GM12864 (cell line): Measurements from ENCODE around the gene MMP8.
"Not testable (repeated sequence)": the region's sequence is repeated elsewhere in the genome, so short reads cannot be mapped to it uniquely, and the experiment has no call there.

ENCODE experiments used
- DNase-seq: peaks from one replicate; pipeline ENCODE4 v3.0.0-alpha.2; 2011; ENCODE audit warnings: low read depth
- H3K4me3 ChIP-seq: 2 replicates; pipeline ENCODE4 v1.5.1; 2011; ENCODE audit warnings: mild to moderate bottlenecking, low read depth, low read length, control low read depth
- CTCF ChIP-seq: IDR thresholded peaks from 2 replicates; pipeline ENCODE4 v1.5.1; 2011; ENCODE audit warnings: low read depth, mild to moderate bottlenecking, moderate library complexity, low read length, control low read depth, inconsistent platforms; ENCODE audit errors: missing control alignments

MMP8 gene

GRCh38 chr11:102761646-102762238 is 37.0 kb upstream of the MMP8 start:
- no peak overlapping the region for H3K4me3 ChIP-seq
- DNase-seq, result no peak
- TF ChIP-seq CTCF, result no peak

- TF ChIP-seq CTCF, result no peak
- no peak for DNase-seq
- H3K4me3 ChIP-seq, result no peak overlapping the region
Measured at GRCh38 chr11:102760344-102761035, 35.7 kb upstream of the MMP8 start.

- TF ChIP-seq CTCF, result no peak
- DNase-seq, result no peak
Measured at GRCh38 chr11:102757823-102758549, 33.2 kb upstream of the MMP8 start.

DNA sequence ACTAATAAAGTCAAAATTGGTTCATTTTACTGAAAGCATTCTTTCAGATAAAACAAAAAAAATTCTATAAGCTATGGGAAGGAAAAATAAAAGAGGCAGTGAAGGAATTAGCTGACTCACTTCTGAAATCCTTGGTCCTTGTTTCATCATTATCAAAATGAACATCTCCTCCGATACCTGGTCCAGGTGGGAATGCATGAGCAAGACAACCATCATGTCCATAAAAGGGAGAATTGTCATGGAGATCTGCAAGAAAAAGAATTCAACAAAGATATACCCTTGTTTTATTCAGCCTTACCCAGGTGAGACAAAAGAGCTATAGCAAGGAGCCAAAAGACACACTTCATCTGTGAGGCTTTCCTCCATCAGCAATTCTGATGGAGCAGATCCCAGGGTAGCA is 28.5 kb upstream of the MMP8 start:
- H3K4me3 ChIP-seq, result no peak overlapping the region
- TF ChIP-seq CTCF, result no peak

More at GRCh38 chr11:102757823-102758549, 33.2 kb upstream of the MMP8 start:
- no peak overlapping the region for H3K4me3 ChIP-seq

GRCh38 chr11:102751673-102752072 is 26.9 kb upstream of the MMP8 start:
- no peak overlapping the region for H3K4me3 ChIP-seq
- no peak for TF ChIP-seq CTCF
- no peak for DNase-seq

More for the DNA sequence above, 28.5 kb upstream of the MMP8 start:
- no peak for DNase-seq

DNA sequence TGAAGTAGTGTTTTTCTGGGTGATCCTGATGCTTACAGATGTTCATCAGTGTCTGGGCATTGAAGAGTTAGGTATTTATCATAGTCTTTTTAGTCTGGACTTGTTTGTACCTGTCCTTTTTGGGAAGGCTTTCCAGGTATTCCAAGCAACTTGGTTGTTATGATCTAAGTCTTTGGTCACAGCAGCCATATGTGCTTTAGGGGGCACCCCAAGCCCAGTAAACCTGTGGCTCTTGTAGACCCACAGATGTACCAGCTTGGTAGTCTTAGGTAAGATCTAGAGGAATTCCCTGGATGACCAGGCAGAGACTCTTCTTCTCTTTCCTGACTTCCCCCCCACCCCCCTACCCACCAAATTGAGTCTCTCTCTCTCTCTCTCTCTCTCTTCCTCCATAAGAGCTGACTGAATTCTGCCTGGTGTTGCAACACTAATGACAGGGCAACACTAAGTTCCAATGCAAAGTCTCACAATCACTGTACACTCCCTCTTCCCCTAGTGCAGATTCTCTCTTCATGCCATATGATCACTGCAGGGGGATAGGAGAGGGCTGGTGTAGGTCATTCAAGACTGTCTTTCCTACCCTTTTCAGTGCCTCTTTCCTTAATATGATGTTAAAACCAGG is 24.5 kb upstream of the MMP8 start:
- no peak for TF ChIP-seq CTCF
- no peak overlapping the region for H3K4me3 ChIP-seq
- DNase-seq, result no peak

DNA sequence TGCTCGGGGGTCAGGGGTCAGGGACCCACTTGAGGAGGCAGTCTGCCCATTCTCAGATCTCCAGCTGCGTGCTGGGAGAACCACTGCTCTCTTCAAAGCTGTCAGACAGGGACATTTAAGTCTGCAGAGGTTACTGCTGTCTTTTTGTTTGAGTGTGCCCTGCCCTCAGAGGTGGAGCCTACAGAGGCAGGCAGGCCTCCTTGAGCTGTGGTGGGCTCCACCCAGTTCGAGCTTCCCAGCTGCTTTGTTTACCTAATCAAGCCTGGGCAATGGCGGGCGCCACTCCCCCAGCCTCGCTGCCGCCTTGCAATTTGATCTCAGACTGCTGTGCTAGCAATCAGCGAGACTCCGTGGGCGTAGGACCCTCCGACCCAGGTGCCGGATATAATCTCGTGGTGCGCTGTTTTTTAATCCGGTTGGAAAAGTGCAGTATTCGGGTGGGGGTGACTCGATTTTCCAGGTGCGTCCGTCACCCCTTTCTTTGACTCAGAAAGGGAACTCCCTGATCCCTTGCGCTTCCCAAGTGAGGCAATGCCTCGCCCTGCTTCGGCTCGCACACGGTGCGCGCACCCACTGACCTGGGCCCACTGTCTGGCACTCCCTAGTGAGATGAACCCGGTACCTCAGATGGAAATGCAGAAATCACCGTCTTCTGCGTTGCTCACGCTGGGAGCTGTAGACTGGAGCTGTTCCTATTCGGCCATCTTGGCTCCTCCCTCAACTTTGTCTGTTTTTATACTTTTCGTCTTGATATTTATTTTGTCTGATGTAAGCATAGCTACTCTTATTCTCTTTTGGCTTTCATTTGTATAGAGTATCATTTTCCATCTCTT is 22.2 kb upstream of the MMP8 start:
- H3K4me3 ChIP-seq, DNase-seq: not testable (repeated sequence)
